MCF 10A (cell line): ENCODE data around the gene PRSS50. TPM values are rescaled to one million over a fixed set of nuclear protein-coding genes. Genes with fewer than 3 reads are reported as not detected.

Experiments
- BruUV-seq: library from RNA; stranded (reverse); fragments of 400-500 nt; replicated peaks from 2 replicates; lab custom pipeline; 2021; lab: Mats Ljungman, UMichigan
- CTCF ChIA-PET: fragments of 300-600 bp; sonication (Branson Sonifier 250); formaldehyde crosslinking; extraction: SDS; loops from one replicate; lab custom pipeline; 2021; ENCODE audit warnings: antibody characterized with exemption, inconsistent platforms; lab: Yijun Ruan, JAX
- POLR2A ChIA-PET: fragments of 300-600, 350-650 bp; sonication (Branson Sonifier 250); formaldehyde crosslinking; extraction: SDS; loops from one replicate; lab custom pipeline; 2020; ENCODE audit warnings: antibody characterized with exemption, inconsistent platforms; lab: Yijun Ruan, JAX
- DNase-seq: peaks from one replicate; pipeline ENCODE4 v3.0.0-alpha.2; 2018; ENCODE audit not compliant: unreplicated experiment
- H3K27ac Mint-ChIP-seq: one replicate; pipeline ENCODE4 v1.8.0; 2022; ENCODE audit warnings: mild to moderate bottlenecking, low read depth, mixed read lengths; ENCODE audit not compliant: unreplicated experiment
- H3K27me3 Mint-ChIP-seq: one replicate; pipeline ENCODE4 v1.8.0; 2022; ENCODE audit warnings: mixed read lengths; ENCODE audit not compliant: insufficient read depth, unreplicated experiment
- H3K36me3 Mint-ChIP-seq: one replicate; pipeline ENCODE4 v1.8.0; 2022; ENCODE audit warnings: mild to moderate bottlenecking, moderate library complexity, mixed read lengths; ENCODE audit not compliant: insufficient read depth, unreplicated experiment
- H3K4me1 Mint-ChIP-seq: one replicate; pipeline ENCODE4 v1.8.0; 2022; ENCODE audit warnings: mixed read lengths; ENCODE audit not compliant: insufficient read depth, unreplicated experiment
- H3K4me3 Mint-ChIP-seq: one replicate; pipeline ENCODE4 v1.8.0; 2022; ENCODE audit warnings: mild to moderate bottlenecking, moderate library complexity, mixed read lengths; ENCODE audit not compliant: unreplicated experiment
- H3K9me3 Mint-ChIP-seq: one replicate; pipeline ENCODE4 v1.8.0; 2022; ENCODE audit warnings: mixed read lengths; ENCODE audit not compliant: unreplicated experiment
- intact Hi-C: fragments of 100-400 bp; cut with micrococcal nuclease; formaldehyde crosslinking; loops from 2 replicates; pipeline ENCODE4 v1.14.1; 2022
- total RNA-seq: library from RNA; stranded (reverse); gene quantifications from 2 replicates; pipeline ENCODE4 v1.2.3, GENCODE V29; 2022
- TF ChIP-seq, protein P1 (sequence below): fragments of 200-600 bp; IDR thresholded peaks from one replicate; pipeline ENCODE4 v1.8.0; 2022; ENCODE audit warnings: antibody characterized with exemption, mild to moderate bottlenecking; ENCODE audit not compliant: unreplicated experiment

PRSS50 gene
- total RNA-seq, 1 experiment from 2014 or later = not detected

DNA sequence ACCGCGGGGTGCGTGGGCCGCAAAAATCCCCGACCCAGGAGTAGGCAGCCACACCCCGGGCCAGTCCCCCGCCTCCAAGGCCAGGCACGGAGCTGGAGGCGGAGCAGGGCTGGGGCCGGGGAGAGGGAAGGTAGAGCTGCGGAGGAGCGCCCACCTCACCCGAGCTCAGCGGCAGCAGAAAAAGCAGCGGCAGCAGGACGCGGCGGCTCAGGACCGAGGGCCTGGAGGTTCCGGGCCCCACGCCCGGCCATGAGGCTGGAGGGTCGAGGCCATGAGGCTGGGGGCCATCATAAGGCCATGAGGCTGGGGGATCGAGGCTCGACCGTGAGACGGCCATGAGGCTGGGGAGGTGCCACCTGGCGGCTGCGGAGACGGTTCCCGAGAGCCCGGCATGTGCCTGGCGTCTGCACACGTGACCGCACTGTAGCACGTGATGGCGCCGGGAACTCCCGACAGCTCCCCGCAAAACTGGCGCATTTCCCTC, 32.9 kb upstream of the PRSS50 start:
- no peaks in the 10 kb centered on the region for H3K4me1 Mint-ChIP-seq
- H3K4me3 Mint-ChIP-seq = no peak overlapping the region
- CTCF ChIA-PET = interaction anchor here (0.6 kb wide), 1 partner anchor 136 kb away, joined by 3 read pairs; no protein-coding TSS in a partner anchor
- BruUV-seq = no TSS peak
- H3K27ac Mint-ChIP-seq = no peak overlapping the region
- POLR2A ChIA-PET = no interaction called here
- H3K27me3 Mint-ChIP-seq = peaks cover 17% of the 10 kb centered on the region
- H3K36me3 Mint-ChIP-seq = no peaks in the 10 kb centered on the region
- TF ChIP-seq, protein P1, sequence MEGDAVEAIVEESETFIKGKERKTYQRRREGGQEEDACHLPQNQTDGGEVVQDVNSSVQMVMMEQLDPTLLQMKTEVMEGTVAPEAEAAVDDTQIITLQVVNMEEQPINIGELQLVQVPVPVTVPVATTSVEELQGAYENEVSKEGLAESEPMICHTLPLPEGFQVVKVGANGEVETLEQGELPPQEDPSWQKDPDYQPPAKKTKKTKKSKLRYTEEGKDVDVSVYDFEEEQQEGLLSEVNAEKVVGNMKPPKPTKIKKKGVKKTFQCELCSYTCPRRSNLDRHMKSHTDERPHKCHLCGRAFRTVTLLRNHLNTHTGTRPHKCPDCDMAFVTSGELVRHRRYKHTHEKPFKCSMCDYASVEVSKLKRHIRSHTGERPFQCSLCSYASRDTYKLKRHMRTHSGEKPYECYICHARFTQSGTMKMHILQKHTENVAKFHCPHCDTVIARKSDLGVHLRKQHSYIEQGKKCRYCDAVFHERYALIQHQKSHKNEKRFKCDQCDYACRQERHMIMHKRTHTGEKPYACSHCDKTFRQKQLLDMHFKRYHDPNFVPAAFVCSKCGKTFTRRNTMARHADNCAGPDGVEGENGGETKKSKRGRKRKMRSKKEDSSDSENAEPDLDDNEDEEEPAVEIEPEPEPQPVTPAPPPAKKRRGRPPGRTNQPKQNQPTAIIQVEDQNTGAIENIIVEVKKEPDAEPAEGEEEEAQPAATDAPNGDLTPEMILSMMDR = no peak
- intact Hi-C loops = no loop called here
- DNase-seq = no peak
- H3K9me3 Mint-ChIP-seq = no peaks in the 10 kb centered on the region

DNA sequence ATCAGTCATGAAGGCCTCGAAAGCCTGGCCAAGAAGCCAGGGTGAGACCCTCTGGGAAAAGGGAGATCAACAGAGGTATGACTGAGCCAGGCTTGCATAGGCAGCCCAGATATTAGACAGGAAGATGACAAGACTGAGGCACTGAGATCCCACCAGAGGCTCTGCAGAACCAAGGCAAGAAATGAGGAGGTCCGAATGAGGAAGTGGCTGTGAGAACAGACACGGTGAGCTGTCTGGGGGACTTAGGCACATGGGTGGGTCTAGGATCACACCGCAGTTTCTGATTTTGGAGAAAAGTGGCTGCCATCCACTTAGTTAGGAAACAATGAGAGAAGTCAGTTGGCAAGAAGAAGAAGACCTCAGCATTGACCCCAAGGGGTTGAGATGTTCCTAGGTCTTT, 31.5 kb upstream of the PRSS50 start:
- intact Hi-C loops = no loop called here
- H3K27ac Mint-ChIP-seq = no peak overlapping the region
- POLR2A ChIA-PET = no interaction called here
- TF ChIP-seq, protein P1 = no peak
- CTCF ChIA-PET = no interaction called here
- DNase-seq = no peak
- no peak overlapping the region for H3K4me3 Mint-ChIP-seq
- H3K4me1 Mint-ChIP-seq = no peaks in the 10 kb centered on the region
- H3K9me3 Mint-ChIP-seq = no peaks in the 10 kb centered on the region
- peaks cover 17% of the 10 kb centered on the region for H3K27me3 Mint-ChIP-seq
- no TSS peak for BruUV-seq
- H3K36me3 Mint-ChIP-seq = no peaks in the 10 kb centered on the region

DNA sequence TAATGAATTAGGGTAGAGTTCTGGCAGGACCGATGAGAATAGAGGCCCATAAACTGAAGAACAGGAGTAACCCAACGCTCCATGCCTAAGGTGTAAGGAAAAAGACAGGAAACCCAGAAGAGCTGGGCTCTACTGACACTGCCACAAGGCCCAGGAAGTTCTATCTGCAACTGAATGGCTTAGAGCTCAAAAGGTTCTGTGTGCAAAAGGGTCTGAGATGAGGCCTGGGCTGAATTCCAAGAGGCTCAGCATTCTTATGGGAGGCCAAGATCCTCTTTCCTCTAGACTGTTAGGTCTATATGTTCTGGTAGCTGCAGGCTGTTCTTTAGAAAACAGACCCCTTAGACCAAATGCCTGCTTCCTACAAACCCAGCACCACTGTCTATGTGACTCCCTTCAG, 30.5 kb upstream of the PRSS50 start:
- H3K4me1 Mint-ChIP-seq = no peaks in the 10 kb centered on the region
- POLR2A ChIA-PET = interaction anchor here (0.7 kb wide), 1 partner anchor 1159 kb away, joined by 3 read pairs; no protein-coding TSS in a partner anchor
- no peak overlapping the region for H3K27ac Mint-ChIP-seq
- CTCF ChIA-PET = no interaction called here
- no peaks in the 10 kb centered on the region for H3K9me3 Mint-ChIP-seq
- intact Hi-C loops = no loop called here
- BruUV-seq = no TSS peak
- no peak overlapping the region for H3K4me3 Mint-ChIP-seq
- DNase-seq = no peak
- peaks cover 17% of the 10 kb centered on the region for H3K27me3 Mint-ChIP-seq
- H3K36me3 Mint-ChIP-seq = no peaks in the 10 kb centered on the region
- TF ChIP-seq, protein P1 = no peak

DNA sequence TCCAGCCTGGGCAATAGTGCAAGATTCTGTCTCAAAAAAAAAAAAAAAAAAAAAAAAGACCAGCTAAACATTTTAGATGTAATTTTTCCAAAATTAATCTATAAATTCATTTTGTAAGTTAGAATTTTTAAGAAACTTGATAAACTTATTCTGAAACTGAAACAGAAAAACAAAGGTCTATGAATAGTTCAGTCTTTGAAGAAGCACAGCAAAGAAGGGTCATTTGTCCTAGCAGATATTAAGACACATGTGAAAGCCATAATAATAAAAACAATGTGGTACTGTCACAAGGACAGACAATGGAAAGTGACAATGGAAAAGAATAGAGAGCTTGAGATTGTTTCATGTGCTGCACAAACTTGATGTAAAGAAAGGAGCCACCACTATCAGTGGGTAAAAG, 29.0 kb upstream of the PRSS50 start:
- ChIA-PET CTCF (interaction anchor here (0.6 kb wide), 1 partner anchor 150 kb away, joined by 3 read pairs; no protein-coding TSS in a partner anchor), POLR2A (no interaction called here)
- TF ChIP-seq, protein P1 = no peak
- Mint-ChIP-seq H3K4me3 (no peak overlapping the region), H3K36me3 (no peaks in the 10 kb centered on the region), H3K27ac (no peak overlapping the region), H3K27me3 (peaks cover 17% of the 10 kb centered on the region), H3K9me3 (no peaks in the 10 kb centered on the region), H3K4me1 (no peaks in the 10 kb centered on the region)
- intact Hi-C loops = no loop called here
- BruUV-seq = no TSS peak
- no peak for DNase-seq
